ENCODE measurements around the gene M6PR. TPM values are rescaled to one million over a fixed set of nuclear protein-coding genes. Genes with fewer than 3 reads are reported as not detected.

M6PR gene
- 216 and 268 TPM in 2 replicates for total RNA-seq

GRCh38 chr12:8949342-8950220, at the start of gene M6PR:
TSS of gene M6PR (minus strand) at chr12:8949645. CDS start at chr12:8946404, 3,241 bp downstream.

GRCh38 chr12:8989413-8989812, 40.0 kb upstream of the M6PR start, which contains the start of gene KLRG1:
TSS of gene KLRG1 (plus strand) at chr12:8989546. CDS start at chr12:8989636, 90 bp downstream.

GRCh38 chr12:8914033-8914715, 35.3 kb downstream of the M6PR start, which contains the start of gene PHC1:
TSS of gene PHC1 (plus strand) at chr12:8914509. CDS start at chr12:8917678, 3,169 bp downstream.

Other genes starting within 250 kb of the M6PR start
- gene A2ML1, start 127.0 kb downstream of the M6PR start, total RNA-seq, result 45.1 and 95.9 TPM in 2 replicates
- gene PHC1, start 35.1 kb downstream of the M6PR start, total RNA-seq, result 6.7 and 9.4 TPM in 2 replicates
- gene KLRG1, start 39.9 kb upstream of the M6PR start, total RNA-seq, result 0.24 TPM in 1 of 2 replicates, not detected in the other
- 0.72 TPM in 1 of 2 replicates, not detected in the other for gene A2M, start 166.3 kb upstream of the M6PR start, total RNA-seq

All from tracheal epithelial cell (primary cell).